GM18870 (cell line): ENCODE data around the gene ORC4.
"Not testable (repeated sequence)": the region's sequence is repeated elsewhere in the genome, so short reads cannot be mapped to it uniquely, and the experiment has no call there.

ENCODE experiments used
- ATAC-seq: cut with Tn5 transposase; IDR thresholded peaks from one replicate; pipeline ENCODE4 v1.9.1; 2021; ENCODE audit warnings: moderate library complexity; ENCODE audit not compliant: unreplicated experiment

The ORC4 gene

DNA sequence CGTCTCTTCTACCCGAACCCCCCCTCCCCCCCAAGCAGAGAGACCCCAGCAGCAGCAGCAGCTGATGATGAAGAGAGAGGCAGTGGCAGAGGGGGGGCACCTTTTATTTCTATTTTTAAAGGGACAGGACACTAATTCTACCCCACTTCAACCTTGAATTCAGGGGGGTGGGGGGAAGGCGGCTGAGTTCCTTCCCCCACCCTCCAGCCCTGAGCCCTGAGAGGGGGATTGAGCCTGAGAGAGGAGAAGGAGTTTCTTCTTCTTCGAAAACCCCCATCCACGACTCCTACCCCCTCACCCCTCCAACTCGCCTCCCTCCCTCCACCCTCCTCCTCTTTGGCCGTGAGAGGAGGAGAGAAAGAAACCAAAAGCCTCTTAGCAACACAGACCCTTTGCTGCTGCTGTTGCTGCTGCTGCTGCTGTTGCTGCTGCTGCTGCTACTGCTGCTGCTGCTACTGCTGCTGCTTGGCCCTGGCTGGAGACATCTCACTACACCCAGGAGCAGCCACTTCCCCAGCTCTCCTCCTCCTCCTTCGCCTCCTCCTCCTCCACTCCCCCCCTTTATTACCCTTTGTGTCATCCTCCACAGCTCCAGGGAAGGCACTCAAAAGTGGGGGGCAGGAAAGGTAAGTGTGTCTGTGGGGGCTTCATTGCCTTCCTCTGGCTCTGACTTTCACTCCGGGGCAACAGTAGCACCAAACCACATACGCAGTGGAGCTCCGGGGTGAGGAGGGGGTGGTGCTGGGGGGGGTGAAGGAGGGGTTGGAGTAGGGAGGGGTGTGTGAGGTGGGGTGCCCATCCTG, 723 bp upstream of the ORC4 start, which contains the start of gene MBD5:
MBD5 (plus strand) TSS at position 33 of the 803 bp plus-strand sequence.
- peak; percentile 28 for ATAC-seq

DNA sequence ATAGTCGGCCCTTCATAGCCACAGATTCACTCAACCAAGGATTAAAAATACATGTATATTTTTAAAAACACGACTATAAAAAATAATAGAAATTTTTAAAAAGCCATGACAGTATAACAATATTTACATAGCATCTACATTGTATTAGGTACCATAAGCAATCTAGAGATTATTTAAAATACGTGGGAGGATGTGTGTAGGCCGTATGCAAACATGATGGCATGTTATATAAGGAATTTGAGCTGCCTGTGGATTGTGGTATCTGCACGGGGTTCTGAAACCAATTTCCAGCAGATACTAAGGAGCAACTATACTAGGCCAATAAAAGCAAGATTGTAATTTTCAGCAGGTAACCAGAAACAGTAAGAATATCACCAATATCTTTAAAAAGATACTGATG, 5.9 kb downstream of the ORC4 start:
- ATAC-seq: no peak

DNA sequence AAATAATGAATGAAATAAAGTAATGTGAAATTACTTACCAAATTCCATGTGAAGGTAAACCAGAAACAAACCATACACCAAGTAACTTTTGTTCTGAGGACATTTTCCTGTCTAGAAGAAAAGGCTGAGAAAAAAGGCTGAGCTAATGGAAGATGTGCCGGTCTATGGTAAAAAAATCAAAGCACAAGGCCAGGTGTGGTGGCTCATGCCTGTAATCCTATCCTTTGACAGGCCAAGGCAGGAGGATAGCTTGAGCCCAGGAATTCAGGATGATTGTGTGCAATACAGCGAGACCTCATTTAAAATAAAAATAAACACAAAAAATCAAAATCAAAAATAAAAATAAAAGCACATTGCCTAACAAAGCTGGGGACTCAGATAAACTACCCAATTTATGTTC, 6.7 kb downstream of the ORC4 start:
- ATAC-seq: no peak

DNA sequence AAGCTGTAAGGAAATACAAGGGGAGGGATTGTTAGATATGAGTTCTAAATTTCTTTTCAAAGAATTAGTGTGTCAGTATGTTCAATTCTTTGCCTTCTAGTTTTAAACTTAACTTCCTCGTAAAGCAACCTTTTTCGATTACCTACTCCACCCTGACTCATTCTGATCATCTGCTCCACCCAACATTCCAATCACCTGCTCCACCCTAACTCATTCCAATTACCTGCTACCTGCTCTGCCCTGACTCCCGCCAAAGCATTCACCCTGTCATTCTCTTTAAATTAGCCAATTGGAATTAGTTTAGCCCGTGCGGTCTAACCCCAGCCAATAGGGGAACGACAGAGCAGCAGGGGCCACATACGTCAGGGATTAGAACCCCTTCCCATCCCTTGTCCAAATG, 12.1 kb downstream of the ORC4 start:
- not testable (repeated sequence) for ATAC-seq

DNA sequence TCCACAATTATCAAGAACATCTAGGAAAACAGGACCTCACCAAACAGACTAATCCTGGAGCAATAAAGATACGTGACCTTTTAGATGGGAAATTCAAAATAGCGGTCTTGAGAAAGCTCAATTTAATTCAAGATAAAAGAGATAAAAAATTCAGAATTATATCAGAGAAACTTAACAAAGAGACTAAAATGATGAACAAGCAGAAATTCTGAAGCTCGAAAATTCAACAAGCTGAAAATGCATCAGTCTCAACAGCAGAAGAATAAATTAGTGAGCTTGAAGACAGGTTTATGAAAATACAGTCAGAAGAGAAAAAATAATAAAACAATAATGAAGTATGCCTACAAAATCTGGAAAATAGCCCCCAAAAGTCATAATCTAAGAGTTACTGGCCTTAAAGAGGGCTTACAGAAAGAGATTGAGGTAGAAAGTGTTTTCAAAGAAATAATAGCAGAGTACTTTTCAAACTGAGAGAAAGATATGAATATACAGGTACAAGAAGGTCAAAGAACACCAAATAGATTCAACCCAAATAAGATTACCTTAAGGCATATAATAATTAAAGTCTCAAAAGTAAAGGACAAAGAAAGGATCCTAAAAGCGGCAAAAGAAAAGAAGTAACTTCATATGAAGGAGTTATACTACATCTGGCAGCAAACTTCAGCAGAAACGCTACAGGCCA, 13.2 kb downstream of the ORC4 start:
- no peak for ATAC-seq

DNA sequence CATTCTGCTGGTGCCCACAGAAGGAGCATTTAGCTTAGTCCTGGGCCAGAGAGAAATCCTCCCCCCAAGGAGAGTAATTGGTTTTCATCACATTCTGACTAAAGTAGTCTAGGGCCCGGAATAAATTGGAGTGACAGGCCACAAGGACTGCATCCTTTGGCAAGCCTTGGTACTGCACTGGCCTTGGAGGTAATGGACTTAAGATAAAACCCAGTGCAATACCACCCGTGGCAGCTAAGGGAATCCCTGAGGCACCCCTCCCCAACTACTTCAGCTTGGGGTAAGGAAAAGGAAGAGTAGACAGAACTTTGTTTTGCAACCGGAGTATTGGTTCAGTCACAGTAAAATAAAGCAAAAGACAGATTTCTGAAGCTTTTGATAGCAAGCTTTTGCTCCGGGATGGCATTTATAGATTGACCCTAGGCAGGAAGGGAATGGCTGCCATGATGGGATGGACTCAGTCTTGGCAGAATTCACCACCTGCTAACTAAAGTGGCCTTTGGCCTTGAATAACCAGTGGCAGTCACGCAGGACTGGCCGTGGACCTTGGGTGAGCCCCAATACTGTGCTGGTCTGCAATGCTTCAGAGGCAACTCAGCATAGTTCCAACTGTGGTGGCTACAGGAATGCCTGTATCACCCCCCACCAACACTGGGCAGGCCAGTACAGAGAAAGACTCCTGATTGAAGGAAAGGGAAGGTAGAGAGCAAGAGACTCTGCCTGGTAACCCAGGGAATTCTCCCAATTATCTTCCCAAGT, 14.1 kb downstream of the ORC4 start:
- no peak for ATAC-seq

DNA sequence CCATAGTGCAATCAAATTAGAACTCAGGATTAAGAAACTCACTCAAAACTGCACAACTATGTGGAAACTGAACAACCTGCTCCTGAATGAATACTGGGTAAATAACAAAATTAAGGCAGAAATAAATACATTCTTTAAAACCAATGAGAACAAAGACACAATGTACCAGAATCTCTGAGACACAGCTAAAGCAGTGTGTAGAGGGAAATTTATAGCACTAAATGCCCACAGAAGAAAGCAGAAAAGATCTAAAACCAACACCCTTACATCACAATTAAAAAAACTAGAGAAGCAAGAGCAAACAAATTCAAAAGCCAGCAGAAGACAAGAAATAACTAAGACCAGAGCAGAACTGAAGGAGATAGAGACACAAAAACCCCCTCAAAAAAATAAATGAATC, 18.1 kb downstream of the ORC4 start:
- not testable (repeated sequence) for ATAC-seq

DNA sequence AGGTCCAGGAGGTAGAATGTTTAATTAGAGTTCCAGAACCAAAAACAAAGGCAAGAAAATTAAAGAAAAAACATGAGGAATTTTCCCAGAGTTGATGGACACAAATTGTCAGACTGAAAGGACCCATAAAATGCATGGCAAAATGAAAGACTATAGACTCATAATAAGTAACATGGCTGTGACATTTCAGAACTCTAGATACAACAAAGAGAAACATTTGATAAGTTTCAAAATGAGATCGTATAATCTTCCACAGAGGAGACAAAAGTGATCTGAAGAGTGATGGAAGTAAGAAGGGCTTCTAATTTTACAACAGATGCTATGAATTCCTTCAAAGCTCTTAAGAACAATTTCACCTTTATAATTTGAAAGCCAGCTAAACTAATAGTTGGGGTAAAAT, 20.4 kb downstream of the ORC4 start:
- no peak for ATAC-seq

DNA sequence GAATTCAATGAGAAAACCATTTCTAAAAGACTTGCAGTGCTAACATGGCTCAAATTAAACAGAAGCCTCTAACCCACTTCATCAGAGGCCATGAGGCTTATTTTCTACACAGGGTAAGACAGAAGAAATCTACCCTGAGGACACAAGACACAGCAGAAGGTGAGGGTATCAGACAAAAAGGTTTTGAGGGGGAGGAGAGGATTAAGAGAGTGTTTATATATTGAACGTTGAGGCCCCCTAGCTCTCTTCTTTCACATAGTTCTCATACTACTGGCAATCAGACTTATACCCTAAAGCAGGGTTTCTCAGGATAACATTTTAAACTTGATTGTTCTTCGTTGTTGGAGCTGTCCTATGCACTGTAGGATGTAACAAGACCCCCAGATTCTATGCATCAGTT, 21.4 kb downstream of the ORC4 start:
- ATAC-seq: no peak

DNA sequence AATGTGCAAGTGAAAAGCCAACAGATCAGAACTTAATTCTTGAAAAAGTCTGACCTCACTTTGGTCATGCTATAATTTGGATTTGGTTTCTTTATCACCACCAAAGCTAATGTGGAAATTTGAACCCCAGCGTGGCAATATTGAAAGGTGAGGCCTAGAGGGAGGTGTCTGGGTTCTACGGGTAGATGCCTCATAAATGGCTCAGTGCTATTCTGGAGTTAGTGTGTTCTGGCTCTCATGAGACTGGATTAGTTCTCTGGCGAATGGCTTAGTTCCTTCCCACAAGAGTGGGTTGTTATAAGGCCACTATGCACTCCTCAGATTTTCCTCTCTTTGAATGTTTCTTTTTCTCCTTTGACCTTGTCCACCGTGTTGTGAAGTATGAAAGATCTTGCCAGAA, 22.3 kb downstream of the ORC4 start:
- ATAC-seq: no peak

DNA sequence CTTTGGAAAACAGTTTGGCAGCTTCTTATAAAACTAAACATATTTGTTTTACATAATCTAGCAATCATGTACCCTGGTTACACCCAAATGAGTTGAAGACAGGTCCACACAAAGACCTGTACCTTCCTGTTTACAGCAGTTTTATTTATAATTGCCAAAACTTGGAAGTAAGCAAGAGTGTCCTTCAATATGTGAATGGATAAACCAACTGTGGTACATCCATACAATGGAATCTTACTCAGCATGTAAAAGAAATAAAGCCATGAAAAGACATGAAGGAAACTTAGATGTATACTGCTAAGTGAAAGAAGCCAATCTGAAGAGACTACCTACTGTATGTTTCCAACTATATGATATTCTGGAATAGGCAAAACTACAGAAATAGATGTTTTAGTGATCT, 23.7 kb downstream of the ORC4 start:
- no peak for ATAC-seq

DNA sequence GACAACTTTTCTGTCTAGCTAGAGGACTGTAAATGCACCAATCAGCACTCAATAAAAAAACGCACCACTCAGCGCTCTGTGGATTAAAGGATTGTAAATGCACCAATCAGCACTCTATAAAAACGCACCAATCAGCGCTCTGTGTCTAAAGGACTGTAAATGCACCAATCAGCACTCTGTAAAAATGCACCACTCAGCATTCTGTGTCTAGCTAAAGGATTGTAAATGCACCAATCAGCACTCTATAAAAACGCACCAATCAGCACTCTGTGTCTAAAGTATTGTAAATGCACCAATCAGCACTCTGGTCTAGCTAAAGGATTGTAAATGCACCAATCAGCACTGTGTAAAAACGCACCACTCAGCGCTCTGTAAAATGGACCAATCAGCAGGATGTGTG, 25.6 kb downstream of the ORC4 start:
- ATAC-seq: not testable (repeated sequence)

DNA sequence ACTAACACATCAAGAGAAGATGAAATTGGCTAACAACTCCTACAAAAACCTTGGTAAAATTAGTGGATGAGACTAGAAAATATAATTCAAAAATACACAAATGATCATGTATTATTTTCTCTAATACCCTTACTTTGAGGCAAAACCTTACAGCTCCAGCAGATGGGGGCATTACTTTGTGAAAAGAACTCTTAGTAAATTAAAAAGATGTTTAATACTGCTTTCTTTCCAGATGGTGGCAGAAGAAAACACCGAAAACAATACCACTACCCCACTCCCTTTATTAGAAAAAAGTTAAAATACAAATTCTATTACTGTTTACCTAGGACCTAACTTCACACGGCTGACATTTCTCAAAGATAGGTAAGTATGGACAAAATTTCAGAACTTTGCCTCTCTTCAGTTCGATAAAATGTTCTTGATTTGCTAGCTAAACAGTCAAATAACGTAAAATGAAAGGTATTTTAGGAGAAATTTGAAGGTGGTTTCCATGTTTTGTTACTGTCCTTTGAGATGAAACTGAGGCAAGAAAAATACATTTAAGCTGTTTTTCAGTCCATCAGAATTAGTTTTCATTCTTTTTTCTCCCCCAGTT, 30.6 kb downstream of the ORC4 start:
- peak; percentile 85 for ATAC-seq

DNA sequence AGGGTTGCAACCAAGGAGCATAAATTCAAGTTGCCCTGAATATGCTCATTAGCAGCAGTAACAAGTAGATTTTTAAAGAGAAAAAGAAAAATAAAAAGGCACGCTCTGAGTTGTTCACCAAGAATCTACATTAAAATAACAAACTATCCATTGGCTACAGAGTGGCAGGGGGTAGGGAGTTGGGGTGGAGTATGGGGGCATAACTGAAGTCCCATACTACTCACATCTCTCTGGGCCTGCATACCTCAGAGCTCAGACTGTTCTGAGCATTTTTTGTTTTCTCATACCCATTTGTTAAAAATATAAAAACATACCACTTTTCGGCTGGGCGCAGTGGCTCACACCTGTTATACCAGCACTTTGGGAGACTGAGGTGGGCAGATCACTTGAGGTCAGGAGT, 31.4 kb downstream of the ORC4 start:
- no peak for ATAC-seq

DNA sequence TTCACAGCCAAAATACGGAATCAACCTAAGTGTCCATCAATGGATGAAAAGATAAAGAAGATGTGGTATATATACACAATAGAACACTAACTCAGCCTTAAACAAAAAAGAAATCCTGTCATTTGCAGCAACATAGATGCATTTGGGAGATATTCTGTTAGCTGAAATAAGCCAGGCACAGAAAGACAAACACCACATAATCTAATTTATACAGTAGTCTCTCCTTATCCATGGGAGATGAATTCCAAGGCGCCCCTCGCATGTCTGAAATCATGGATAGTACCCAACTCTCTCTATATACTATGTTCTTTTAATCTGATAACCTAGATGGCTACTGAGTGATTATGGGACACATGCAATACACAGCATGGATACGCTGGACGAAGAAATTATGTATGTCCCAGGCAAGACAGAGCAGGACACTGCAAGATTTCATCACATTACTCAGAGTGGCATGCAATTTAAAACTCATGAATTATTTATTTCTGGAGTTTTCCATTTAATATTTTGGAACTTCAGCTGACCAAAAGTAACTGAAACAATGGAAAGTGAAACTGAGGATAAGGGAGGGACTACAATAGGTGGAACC, 39.5 kb downstream of the ORC4 start:
- ATAC-seq: no peak

DNA sequence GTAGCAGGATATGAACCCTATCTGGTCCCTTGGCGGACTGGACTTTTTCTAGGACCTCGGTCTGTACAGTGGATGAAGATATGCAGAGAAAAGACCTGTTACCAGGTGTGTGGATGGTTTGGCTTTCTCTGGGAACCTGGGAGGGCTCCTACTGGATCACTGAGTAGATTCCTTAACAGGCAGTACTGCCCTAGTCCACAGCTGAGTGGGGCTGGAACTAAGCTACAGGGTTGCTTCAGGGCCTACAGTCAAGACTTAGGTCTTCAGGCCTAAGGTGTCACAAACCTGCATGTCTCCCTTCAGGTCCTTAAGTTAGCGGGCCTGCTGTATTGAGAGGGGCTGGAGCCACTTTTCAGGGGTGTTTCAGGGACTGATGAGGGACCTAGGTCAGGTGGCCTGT, 42.9 kb downstream of the ORC4 start:
- ATAC-seq: no peak

DNA sequence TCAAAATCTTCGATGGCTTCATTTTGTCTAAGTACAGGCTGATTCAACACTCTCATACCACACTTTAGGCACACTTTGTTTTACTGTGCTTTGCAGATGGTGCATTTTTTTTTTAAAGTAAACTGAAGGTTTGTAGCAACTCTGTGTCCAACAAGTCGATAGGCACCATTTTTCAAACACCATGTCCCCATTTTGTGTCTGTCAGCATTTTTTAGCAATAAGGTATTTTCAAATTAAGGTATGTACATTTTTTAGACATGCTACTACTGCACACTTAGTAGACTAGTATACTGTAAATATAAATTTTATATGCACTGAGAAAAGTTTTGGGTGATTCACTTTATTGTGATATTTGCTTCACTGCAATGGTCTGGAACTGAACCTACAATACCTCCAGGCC, 44.4 kb downstream of the ORC4 start:
- ATAC-seq: no peak

DNA sequence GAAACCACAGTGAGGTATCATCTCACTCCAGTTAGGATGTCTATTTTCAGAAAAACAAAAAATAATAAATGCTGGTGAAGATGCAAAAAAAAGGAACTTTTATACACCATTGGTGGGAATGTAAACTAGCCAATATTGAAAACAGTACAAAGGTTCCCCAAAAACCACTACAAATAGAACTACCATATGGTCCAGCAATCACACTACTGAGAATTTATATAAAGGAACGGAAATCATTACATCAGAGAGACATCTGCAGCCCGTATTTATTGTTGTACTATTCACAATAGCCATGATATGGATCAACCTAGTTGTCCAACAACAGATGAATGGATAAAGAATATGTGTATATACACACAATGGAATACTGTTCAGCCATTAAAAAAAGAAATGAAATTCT, 52.0 kb downstream of the ORC4 start:
- ATAC-seq: no peak

DNA sequence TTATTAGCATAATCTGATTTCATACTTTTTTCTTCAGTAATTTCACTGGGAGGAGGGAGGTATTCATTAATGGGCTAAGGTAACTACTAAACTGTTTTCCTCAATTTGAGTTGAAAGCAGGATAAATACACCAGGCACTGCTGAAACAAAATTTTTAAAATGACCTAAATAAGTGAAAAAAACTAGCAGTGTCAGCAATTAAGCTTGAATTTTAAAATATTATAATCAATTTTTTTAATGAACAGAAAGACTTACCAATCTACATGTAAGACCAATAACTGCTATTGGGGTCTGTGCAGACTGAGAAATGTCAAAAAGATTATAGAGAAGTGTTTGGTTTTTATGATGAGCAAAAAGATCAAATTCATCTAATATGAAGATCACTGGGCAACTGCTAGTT, 68.4 kb downstream of the ORC4 start:
- no peak for ATAC-seq

DNA sequence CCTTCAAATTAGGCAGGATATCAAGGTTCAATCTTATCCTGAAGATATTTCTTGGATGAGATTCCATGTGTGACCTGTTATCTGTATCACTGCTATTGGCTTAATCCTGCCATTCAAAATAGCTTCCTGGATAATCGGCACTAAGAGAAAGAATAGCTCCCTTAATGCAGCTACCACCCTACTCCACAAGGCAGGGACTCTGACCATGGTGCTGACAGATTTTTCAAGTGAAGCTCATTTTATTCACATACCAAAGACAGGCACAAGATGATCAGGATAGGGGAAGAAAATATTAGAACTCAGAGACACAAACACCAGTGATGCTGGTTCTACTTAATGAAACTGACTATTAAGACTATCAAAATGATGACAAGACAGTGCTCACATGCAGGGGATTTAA, 74.9 kb downstream of the ORC4 start:
- no peak for ATAC-seq

DNA sequence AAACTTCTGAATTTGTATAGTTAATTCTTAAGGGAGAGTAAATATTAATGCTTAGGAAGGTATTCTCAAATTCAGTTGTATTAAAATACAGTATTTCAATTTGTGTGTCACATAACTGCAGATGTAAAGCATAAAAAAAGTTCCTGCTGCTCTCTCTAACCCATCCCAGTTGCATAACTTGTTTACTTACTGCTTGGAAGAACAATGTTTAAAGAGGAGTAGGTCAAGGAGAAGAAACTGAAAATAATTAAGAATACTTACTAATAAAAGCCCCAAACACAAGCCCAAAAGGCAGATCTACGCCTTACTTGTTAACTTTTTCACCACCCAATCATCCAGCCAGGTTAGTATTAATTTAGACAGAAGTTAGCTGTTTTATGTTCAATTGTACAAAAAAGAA, 81.2 kb downstream of the ORC4 start:
- no peak for ATAC-seq
